GM19099 (cell line): ENCODE measurements around the gene ZSCAN22.

Source experiments
- POLR2A ChIP-seq: IDR thresholded peaks from 3 replicates; pipeline ENCODE4 v1.6.1; 2011; ENCODE audit warnings: low read depth; ENCODE audit not compliant: insufficient read length; ENCODE audit errors: extremely low read depth

The ZSCAN22 gene

DNA sequence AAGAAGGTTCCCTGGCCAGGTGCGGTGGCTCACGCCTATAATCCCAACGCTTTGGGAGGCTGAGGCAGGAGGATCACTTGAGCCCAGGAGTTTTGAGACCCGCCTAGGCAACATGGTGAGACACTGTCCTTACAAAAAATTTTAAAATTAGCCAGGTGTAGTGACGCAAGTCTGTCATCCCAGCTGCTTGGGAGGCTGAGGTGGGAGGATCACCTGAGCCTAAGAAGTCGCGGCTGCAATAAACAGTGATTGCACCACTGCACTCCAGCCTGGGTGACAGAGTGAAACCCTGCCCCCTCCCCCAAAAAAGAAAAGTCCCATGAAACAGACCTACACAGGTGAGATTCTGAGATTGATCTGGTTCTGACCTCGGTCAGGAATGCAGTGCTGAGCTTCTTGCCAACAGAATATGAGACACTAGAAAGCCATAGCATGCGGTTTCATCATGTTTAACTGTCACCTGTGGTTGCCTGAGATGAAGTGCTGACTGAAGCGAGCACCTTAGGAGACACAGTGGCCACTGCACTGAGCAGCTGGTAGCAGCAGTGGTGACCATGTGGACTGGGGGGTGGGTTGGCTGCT is 28.5 kb downstream of the ZSCAN22 start:
- TF ChIP-seq POLR2A = peak; percentile 22

GRCh38 chr19:58355908-58356765 is 29.3 kb downstream of the ZSCAN22 start:
- no peak for TF ChIP-seq POLR2A

DNA sequence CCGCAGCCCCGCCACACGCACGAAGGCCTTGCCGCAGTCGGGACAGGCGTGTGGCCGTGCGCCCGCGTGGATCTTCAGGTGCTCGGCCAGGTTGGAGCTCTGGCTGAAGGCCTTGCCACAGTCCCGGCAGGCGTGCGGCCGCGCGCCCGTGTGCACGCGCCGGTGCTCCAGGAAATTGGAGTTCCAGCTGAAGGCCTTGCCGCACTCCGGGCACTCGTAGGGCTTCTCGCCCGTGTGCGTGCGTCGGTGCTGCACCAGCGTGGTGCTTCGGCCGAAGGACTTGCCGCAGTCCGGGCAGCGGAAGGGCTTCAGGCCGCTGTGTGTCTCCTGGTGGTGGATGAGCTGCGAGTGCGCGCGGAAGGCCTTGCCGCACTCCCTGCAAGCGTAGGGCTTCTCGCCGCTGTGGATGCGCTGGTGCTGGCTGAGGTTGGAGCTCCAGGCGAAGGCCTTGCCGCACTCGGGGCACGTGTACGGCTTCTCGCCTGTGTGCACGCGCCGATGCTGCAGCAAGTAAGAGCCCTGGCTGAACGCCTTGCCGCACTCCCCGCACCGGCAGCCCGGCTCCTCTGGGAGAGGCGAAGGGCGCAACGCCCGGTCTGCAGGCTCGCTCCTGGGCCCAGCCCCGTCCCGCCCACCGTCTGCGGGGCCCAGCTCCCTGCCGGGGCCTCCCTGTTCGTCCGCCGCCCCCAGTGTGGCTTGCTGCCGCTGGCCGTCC is 30.1 kb downstream of the ZSCAN22 start:
- TF ChIP-seq POLR2A = no peak

DNA sequence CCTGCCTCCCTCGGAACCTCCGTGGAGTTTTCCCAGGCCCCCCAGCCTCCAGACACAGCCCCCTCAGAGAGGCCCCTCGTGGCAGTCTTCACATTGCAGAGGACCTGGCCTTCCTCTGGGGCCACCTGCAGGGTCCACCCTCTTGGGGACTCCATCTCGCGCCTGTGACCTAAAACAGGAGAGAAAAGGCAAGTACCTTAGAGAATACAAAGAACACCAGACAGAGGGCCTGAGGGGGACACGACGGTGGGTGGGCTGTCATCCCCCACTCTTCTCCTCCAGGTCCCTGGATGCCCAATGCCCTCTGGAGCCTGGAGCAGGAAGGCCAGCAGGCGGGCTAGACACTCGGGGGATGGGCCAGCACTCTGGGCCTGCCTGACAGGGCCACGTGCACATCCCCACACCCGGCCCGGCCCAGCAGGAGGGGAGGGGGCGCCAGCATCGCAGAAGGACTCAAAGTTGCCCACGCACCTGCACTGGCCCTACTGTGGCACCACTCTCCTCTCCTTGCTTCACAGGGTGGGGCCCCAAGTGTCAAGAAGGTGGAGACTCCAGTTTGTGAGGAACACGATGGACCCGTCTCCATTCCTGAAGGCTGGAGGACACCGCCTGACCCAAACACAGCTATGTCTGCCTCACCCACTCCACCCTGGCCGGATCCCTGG is 30.8 kb downstream of the ZSCAN22 start:
- TF ChIP-seq POLR2A = no peak

GRCh38 chr19:58361900-58362271 is 35.1 kb downstream of the ZSCAN22 start:
- TF ChIP-seq POLR2A = no peak

DNA sequence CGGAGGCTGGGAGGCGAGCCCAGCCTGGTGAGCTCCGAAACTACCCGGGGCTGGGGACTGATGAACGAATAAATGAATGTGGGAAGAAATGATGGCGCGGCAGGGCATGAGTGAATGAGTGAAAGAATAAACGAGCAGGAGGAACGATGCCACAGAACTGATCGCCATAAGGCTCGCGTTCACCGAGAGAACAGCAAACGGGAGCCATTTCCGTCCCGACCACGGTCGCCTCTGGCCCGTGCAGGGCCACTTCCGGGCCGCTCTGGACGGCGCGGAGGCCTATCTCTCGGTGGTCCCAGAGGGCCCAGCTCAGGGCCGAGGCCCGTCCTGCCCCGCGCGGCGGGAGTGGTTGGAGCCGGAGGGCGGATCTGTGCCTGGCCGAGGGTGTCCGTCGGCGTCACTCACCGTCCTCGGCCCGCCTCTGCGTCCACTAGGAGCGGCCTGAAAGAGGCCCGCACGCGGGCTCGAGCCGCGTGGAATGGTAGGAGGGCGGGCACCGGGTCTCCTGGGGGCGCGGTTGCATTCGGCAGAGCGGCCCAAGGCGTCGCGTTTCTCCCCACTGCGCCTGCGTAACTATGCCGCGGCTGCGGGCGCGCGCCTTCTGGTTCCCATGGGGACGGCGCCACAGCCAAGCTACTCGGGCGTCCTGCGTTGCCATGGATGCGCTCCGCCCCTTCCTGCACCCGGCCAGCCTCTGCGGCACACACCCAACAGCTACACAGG is 35.6 kb downstream of the ZSCAN22 start, which contains the start of gene ZNF497:
Gene ZNF497 (minus strand): TSS at position 480 of the 723 bp plus-strand sequence. CDS start 5,116 bp downstream, outside the sequence.
- peak; percentile 73 for TF ChIP-seq POLR2A

DNA sequence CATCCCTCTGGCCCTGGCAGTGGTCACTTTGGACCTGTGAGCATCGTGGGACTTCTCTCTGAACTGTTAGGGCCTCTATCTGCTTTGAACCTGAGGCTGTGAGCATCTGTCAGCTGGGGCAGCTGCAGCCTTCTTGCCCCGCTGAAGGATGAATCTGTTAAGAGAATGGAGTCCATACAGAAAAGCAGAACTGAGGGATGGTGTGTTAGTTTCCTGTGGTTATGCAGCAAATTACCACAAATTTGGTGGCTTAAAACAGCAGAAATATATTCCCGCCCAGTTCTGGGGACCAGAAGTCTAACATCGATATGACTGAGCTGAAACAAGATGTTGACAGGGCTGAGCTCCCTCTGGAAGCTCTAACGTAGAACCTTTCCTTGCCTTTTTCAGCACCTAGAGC is 37.4 kb downstream of the ZSCAN22 start:
- TF ChIP-seq POLR2A = no peak

GRCh38 chr19:58366585-58367430 is 40.0 kb downstream of the ZSCAN22 start:
- TF ChIP-seq POLR2A = no peak

DNA sequence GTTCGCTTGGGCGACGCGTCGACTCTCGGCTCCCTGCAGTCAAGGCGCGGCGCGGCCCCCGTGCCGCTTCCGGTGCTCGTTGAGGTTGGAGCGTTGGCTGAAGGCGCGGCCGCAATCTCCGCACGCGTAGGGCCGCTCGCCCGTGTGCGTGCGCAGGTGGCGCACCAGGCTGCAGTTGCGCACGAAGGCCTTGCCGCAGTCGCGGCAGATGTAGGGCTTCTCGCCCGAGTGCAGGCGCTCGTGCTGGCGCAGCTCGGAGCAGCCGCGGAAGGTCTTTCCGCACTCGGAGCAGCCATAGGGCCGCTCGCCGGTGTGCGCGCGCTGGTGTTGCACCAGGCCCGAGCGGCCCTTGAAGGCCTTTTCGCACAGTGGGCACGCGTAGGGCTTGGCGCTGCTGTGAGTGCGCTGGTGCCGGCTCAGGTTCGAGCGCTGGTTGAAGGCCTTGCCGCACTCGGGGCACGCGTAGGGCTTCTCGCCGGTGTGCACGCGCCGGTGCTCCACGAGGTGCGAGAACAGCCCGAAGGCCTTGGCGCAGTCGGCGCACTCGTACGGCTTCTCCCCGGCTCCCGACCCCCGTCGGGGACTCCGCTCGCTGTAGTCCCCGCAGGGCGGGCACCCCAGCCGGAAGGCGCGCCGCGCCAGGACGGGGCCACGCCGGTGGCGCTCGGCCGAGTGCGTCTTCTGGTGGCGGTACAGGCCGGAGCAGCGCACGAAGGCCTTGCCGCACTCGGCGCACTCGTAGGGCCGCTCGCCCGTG is 41.1 kb downstream of the ZSCAN22 start:
- no peak for TF ChIP-seq POLR2A

GRCh38 chr19:58368561-58369360 is 42.0 kb downstream of the ZSCAN22 start:
- TF ChIP-seq POLR2A = no peak

DNA sequence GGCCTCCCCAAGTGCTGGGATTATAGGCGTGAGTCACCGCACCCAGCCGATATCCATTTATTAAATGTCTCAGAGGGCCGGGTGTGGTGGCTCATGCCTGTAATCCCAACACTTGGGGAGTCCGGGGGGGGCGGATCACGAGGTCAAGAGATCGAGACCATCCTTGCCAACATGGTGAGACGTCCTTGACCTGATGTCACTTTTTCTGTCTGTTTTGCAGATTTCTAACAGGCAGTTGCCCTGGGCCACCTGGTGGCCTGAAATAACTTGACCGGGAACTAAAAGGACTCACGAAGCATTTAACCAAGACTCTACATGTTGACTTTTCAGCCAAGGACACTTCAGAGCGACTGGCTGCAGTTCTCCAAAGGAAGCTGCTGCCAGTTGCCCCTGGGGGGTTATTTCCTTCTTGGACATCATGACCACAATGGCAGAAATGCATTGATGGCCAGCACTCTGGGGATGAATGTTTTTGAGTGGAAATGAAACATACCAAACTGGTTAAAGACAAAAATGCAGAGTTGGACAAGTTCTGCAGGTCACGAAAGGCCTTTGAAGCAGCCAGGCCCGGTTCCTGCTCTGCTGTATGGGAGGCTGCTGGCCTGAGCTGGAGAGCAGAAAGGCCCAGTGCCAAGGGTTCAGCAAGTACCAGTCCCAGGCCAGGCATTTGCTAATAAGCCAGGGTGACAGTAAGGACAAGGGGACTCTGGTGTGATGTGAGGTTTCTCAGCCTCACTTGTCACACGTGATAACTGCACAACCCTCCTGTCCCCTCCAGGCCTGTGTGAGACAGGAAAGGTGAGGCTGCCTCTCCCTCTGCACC is 45.7 kb downstream of the ZSCAN22 start:
- no peak for TF ChIP-seq POLR2A
